ENCODE data around the gene MALL.
"Not testable (repeated sequence)": the region's sequence is repeated elsewhere in the genome, so short reads cannot be mapped to it uniquely, and the experiment has no call there.

The MALL gene

GRCh38 chr2:110097506-110098220 is 18.0 kb downstream of the MALL start:
- DNase-seq: no peak

- DNase-seq: peak in 1 of 2 donors; percentile 11
Observed at GRCh38 chr2:110095994-110096633, 19.5 kb downstream of the MALL start.

- DNase-seq: not testable (repeated sequence)
Observed at GRCh38 chr2:110094884-110095534, 20.6 kb downstream of the MALL start.

- not testable (repeated sequence) for DNase-seq
Observed at GRCh38 chr2:110093924-110094323, 21.7 kb downstream of the MALL start.

GRCh38 chr2:110090164-110090563 is 25.5 kb downstream of the MALL start:
- DNase-seq: not testable (repeated sequence)

GRCh38 chr2:110083757-110084156 is 31.9 kb downstream of the MALL start:
- not testable (repeated sequence) for DNase-seq

- DNase-seq: not testable (repeated sequence)
Observed at GRCh38 chr2:110083162-110083561, 32.5 kb downstream of the MALL start.

GRCh38 chr2:110078104-110078503 is 37.5 kb downstream of the MALL start:
- DNase-seq: not testable (repeated sequence)

- DNase-seq: not testable (repeated sequence)
Observed at GRCh38 chr2:110075896-110076295, 39.7 kb downstream of the MALL start.

GRCh38 chr2:110069869-110070268 is 45.8 kb downstream of the MALL start:
- not testable (repeated sequence) for DNase-seq

GRCh38 chr2:110068153-110068552 is 47.5 kb downstream of the MALL start:
- not testable (repeated sequence) for DNase-seq

GRCh38 chr2:110062332-110062731 is 53.3 kb downstream of the MALL start:
- DNase-seq: not testable (repeated sequence)

GRCh38 chr2:110060550-110060949 is 55.1 kb downstream of the MALL start:
- not testable (repeated sequence) for DNase-seq

- not testable (repeated sequence) for DNase-seq
Observed at GRCh38 chr2:110059694-110060358, 55.8 kb downstream of the MALL start.

GRCh38 chr2:110059009-110059693 is 56.5 kb downstream of the MALL start:
- not testable (repeated sequence) for DNase-seq

GRCh38 chr2:110058034-110058433 is 57.6 kb downstream of the MALL start:
- DNase-seq: not testable (repeated sequence)

- not testable (repeated sequence) for DNase-seq
Observed at GRCh38 chr2:110055819-110056408, 59.7 kb downstream of the MALL start.

- DNase-seq: not testable (repeated sequence)
Observed at GRCh38 chr2:110054521-110055407, 60.9 kb downstream of the MALL start.

GRCh38 chr2:110053688-110054087 is 61.9 kb downstream of the MALL start:
- not testable (repeated sequence) for DNase-seq

GRCh38 chr2:110052166-110052565 is 63.5 kb downstream of the MALL start:
- not testable (repeated sequence) for DNase-seq

GRCh38 chr2:110050222-110050621 is 65.4 kb downstream of the MALL start:
- not testable (repeated sequence) for DNase-seq
